Trophoblast cell (in vitro differentiated cells and primary cell): ENCODE results near the gene CD180.

ENCODE experiments used
- DNase-seq, 2 donors: peaks; one replicate each; pipeline ENCODE4 v3.0.0-alpha.2; 2016
- H2AFZ ChIP-seq: 2 replicates; pipeline ENCODE4 v1.6.1; 2013; ENCODE audit warnings: low read length, moderate library complexity, mild to moderate bottlenecking; ENCODE audit not compliant: insufficient read depth, poor library complexity
- H2AK5ac ChIP-seq: 2 replicates; pipeline ENCODE4 v1.6.1; 2013; ENCODE audit warnings: mild to moderate bottlenecking, low read length
- H2BK120ac ChIP-seq: 2 replicates; pipeline ENCODE4 v1.6.1; 2013; ENCODE audit warnings: low read length, mild to moderate bottlenecking, moderate library complexity; ENCODE audit not compliant: insufficient read depth, poor library complexity
- H2BK12ac ChIP-seq: 2 replicates; pipeline ENCODE4 v1.6.1; 2013; ENCODE audit warnings: mild to moderate bottlenecking, low read length, moderate library complexity
- H2BK5ac ChIP-seq: 2 replicates; pipeline ENCODE4 v1.6.1; 2013; ENCODE audit warnings: low read length, low read depth, moderate library complexity, mild to moderate bottlenecking; ENCODE audit not compliant: poor library complexity
- H3K14ac ChIP-seq: 2 replicates; pipeline ENCODE4 v1.6.1; 2013; ENCODE audit warnings: mild to moderate bottlenecking, low read length
- H3K18ac ChIP-seq: 2 replicates; pipeline ENCODE4 v1.6.1; 2013; ENCODE audit warnings: mild to moderate bottlenecking, low read length
- H3K23ac ChIP-seq: 2 replicates; pipeline ENCODE4 v1.6.1; 2013; ENCODE audit warnings: low read length
- H3K27ac ChIP-seq: 2 replicates; pipeline ENCODE4 v1.5.1; 2013; ENCODE audit warnings: low read depth, mild to moderate bottlenecking, inconsistent platforms, low read length, moderate library complexity
- H3K27me3 ChIP-seq: 2 replicates; pipeline ENCODE4 v1.6.1; 2013; ENCODE audit warnings: inconsistent platforms, mild to moderate bottlenecking, low read length, moderate library complexity; ENCODE audit not compliant: insufficient read depth
- H3K36me3 ChIP-seq, 2 experiments: 1 replicate in 1 of 2; 2 replicates in 1 of 2; pipeline ENCODE4 v1.6.1; 2013; ENCODE audit warnings: low read length in 2 of 2, mild to moderate bottlenecking in 2 of 2, moderate library complexity in 1 of 2; ENCODE audit not compliant: insufficient read depth in 2 of 2, control insufficient read depth in 1 of 2
- H3K4ac ChIP-seq: 2 replicates; pipeline ENCODE4 v1.6.1; 2013; ENCODE audit warnings: low read depth, mild to moderate bottlenecking, low read length, moderate library complexity
- H3K4me1 ChIP-seq, 2 experiments: 1 replicate in 1 of 2; 2 replicates in 1 of 2; pipeline ENCODE4 v1.6.1; 2013; ENCODE audit warnings: low read length in 2 of 2, mild to moderate bottlenecking in 2 of 2, moderate library complexity in 1 of 2; ENCODE audit not compliant: insufficient read depth in 2 of 2, control insufficient read depth in 1 of 2
- H3K4me2 ChIP-seq: 2 replicates; pipeline ENCODE4 v1.6.1; 2013; ENCODE audit warnings: inconsistent platforms, mild to moderate bottlenecking, low read length, moderate library complexity
- H3K4me3 ChIP-seq: 2 replicates; pipeline ENCODE4 v1.5.1; 2013; ENCODE audit warnings: mild to moderate bottlenecking, low read depth, low read length, inconsistent platforms
- H3K79me1 ChIP-seq: one replicate; pipeline ENCODE4 v1.6.1; 2013; ENCODE audit warnings: low read length
- H3K79me2 ChIP-seq: 2 replicates; pipeline ENCODE4 v1.6.1; 2013; ENCODE audit warnings: low read length, mild to moderate bottlenecking; ENCODE audit not compliant: control insufficient read depth, insufficient read depth, poor library complexity
- H3K9ac ChIP-seq: 2 replicates; pipeline ENCODE4 v1.6.1; 2013; ENCODE audit warnings: mild to moderate bottlenecking, low read length
- H3K9me3 ChIP-seq: 2 replicates; pipeline ENCODE4 v1.6.1; 2013; ENCODE audit warnings: low read depth, mild to moderate bottlenecking, control low read depth, inconsistent platforms, low read length; ENCODE audit not compliant: insufficient read depth
- H4K12ac ChIP-seq: 2 replicates; pipeline ENCODE4 v1.6.1; 2013; ENCODE audit warnings: low read depth, mild to moderate bottlenecking, low read length, moderate library complexity
- H4K8ac ChIP-seq: 2 replicates; pipeline ENCODE4 v1.6.1; 2013; ENCODE audit warnings: low read depth, mild to moderate bottlenecking, low read length, moderate library complexity
- H4K91ac ChIP-seq: one replicate; pipeline ENCODE4 v1.6.1; 2013; ENCODE audit warnings: low read depth, mild to moderate bottlenecking, low read length, moderate library complexity
- WGBS: extraction: QIAGEN DNeasy Blood & Tissue Kit; methylation state at CpG from one replicate; pipeline ENCODE4 v1.1.7; 2013; ENCODE audit warnings: missing lambda C conversion rate; ENCODE audit not compliant: insufficient read length, insufficient coverage; ENCODE audit errors: extremely low coverage; 5-methylcytosine and 5-hydroxymethylcytosine counted together

The CD180 gene

DNA sequence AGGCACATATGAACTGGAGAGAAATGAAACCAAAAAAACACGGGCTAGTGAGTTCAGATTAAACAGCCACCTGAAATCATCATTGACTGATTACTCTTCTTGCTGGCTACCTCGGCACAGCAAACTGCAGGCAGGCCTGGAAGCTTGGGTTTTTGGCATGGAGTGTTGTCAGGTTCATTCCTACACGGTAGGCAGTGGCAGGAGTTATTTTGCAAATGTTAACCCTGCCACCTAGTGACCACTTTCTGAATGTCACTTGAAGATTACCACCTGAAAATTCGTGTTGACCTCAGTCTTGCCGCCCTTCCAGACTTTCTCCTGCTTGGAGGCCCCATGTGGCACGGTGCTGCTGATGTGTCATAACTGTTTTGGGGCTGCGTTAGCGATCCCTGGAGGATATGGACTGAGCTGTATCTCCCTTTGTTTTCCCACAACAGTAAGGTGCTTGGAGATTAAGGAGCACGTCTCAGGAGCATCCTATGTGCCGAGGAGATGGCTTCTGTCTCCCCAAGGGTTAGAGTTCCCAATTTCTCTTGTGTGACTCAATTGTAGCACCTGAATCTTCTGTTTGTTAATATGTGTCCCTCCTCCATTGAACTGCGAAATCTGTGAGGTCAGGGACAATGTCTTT lies 12.7 kb upstream of the CD180 start:
- Histone ChIP-seq H3K79me1 (no peaks in the 10 kb centered on the region), H2AK5ac (no peak overlapping the region), H3K9me3 (peaks cover 2% of the 10 kb centered on the region), H2BK12ac (no peak overlapping the region), H3K4ac (no peak overlapping the region), H3K79me2 (no peaks in the 10 kb centered on the region), H3K27ac (no peak overlapping the region), H2AFZ (no peak overlapping the region), H4K8ac (no peak overlapping the region), H2BK120ac (no peak overlapping the region), H4K12ac (no peak overlapping the region), H4K91ac (no peak overlapping the region), H3K4me2 (no peak overlapping the region), H3K14ac (no peak overlapping the region), H3K23ac (no peak overlapping the region), H3K9ac (no peak overlapping the region), H2BK5ac (no peak overlapping the region), H3K4me3 (no peak overlapping the region), H3K18ac (no peak overlapping the region), H3K4me1 (peaks cover 2 to 3% of the 10 kb centered on the region in 2 experiments), H3K27me3 (no peaks in the 10 kb centered on the region), H3K36me3 (no peaks in the 10 kb centered on the region)
- peak; percentile 58 to 88 for DNase-seq
- WGBS: no CpG with 5 or more reads among the region's 11 CpGs

GRCh38 chr5:67208403-67208802 lies 11.8 kb upstream of the CD180 start:
- no peaks in the 10 kb centered on the region for H3K36me3 ChIP-seq
- H3K4ac ChIP-seq: no peak overlapping the region
- peak overlapping the region; percentile 29 for H3K18ac ChIP-seq
- H3K9me3 ChIP-seq: peaks cover 2% of the 10 kb centered on the region
- H2BK12ac ChIP-seq: peak overlapping the region; percentile 65
- H4K8ac ChIP-seq: no peak overlapping the region
- H3K27ac ChIP-seq: no peak overlapping the region
- H3K4me1 ChIP-seq: peaks cover 2 to 3% of the 10 kb centered on the region in 2 experiments
- no peak overlapping the region for H2AFZ ChIP-seq
- no peak overlapping the region for H3K9ac ChIP-seq
- no peaks in the 10 kb centered on the region for H3K79me2 ChIP-seq
- no peak overlapping the region for H3K14ac ChIP-seq
- DNase-seq: no peak
- H2BK120ac ChIP-seq: no peak overlapping the region
- H4K12ac ChIP-seq: no peak overlapping the region
- H3K23ac ChIP-seq: no peak overlapping the region
- peak overlapping the region; percentile 52 for H4K91ac ChIP-seq
- 100% methylated on average over 1 of the region's 3 CpGs for WGBS
- peaks cover under 1% of the 10 kb centered on the region for H3K79me1 ChIP-seq
- no peaks in the 10 kb centered on the region for H3K27me3 ChIP-seq
- no peak overlapping the region for H3K4me3 ChIP-seq
- H2BK5ac ChIP-seq: no peak overlapping the region
- H2AK5ac ChIP-seq: no peak overlapping the region
- no peak overlapping the region for H3K4me2 ChIP-seq

DNA sequence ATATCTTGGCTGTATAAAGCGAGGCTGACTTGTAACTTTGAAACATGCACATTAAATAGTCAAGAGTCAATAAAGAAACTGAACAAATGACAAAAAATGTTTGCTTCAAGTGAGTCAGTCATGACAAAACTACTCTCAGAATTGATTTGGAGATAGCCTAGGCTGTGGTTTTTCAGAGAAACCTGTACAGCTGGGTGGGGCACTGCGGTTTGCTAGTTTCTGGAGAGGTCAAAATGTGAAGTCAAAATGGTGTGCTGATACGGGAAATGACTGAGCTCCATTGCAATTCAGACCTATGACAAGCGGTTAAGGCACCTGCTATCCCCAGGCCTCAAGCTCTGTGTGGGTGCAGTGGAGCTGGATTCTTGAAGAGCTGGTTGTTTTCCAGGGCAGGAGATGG lies 10.3 kb upstream of the CD180 start:
- no peaks in the 10 kb centered on the region for H3K36me3 ChIP-seq
- no peak overlapping the region for H2BK120ac ChIP-seq
- H3K27ac ChIP-seq: no peak overlapping the region
- DNase-seq: peak; percentile 83 to 88
- H3K14ac ChIP-seq: no peak overlapping the region
- H2AFZ ChIP-seq: no peak overlapping the region
- WGBS: no CpG with 5 or more reads among the region's 4 CpGs
- no peak overlapping the region for H3K23ac ChIP-seq
- no peak overlapping the region for H3K4me3 ChIP-seq
- H4K91ac ChIP-seq: no peak overlapping the region
- no peak overlapping the region for H2BK5ac ChIP-seq
- H3K18ac ChIP-seq: no peak overlapping the region
- no peak overlapping the region for H2AK5ac ChIP-seq
- peaks cover 2 to 3% of the 10 kb centered on the region in 2 experiments for H3K4me1 ChIP-seq
- H3K9me3 ChIP-seq: peaks cover 2% of the 10 kb centered on the region
- no peaks in the 10 kb centered on the region for H3K79me2 ChIP-seq
- H3K27me3 ChIP-seq: no peaks in the 10 kb centered on the region
- H2BK12ac ChIP-seq: no peak overlapping the region
- H3K4me2 ChIP-seq: no peak overlapping the region
- no peak overlapping the region for H4K8ac ChIP-seq
- peaks cover 2% of the 10 kb centered on the region for H3K79me1 ChIP-seq
- no peak overlapping the region for H4K12ac ChIP-seq
- no peak overlapping the region for H3K9ac ChIP-seq
- H3K4ac ChIP-seq: no peak overlapping the region

- Histone ChIP-seq H3K4me3 (no peak overlapping the region), H2BK12ac (no peak overlapping the region), H2AK5ac (no peak overlapping the region), H4K12ac (no peak overlapping the region), H3K79me2 (no peaks in the 10 kb centered on the region), H3K79me1 (peaks cover 2% of the 10 kb centered on the region), H3K9me3 (peaks cover 2% of the 10 kb centered on the region), H4K91ac (no peak overlapping the region), H3K36me3 (no peaks in the 10 kb centered on the region), H4K8ac (no peak overlapping the region), H2AFZ (no peak overlapping the region), H2BK120ac (no peak overlapping the region), H2BK5ac (no peak overlapping the region), H3K4ac (no peak overlapping the region), H3K27ac (no peak overlapping the region), H3K18ac (no peak overlapping the region), H3K27me3 (no peaks in the 10 kb centered on the region), H3K14ac (no peak overlapping the region), H3K4me2 (no peak overlapping the region), H3K23ac (no peak overlapping the region), H3K4me1 (peaks cover 2 to 3% of the 10 kb centered on the region in 2 experiments), H3K9ac (no peak overlapping the region)
- WGBS: no CpG with 5 or more reads among the region's 2 CpGs
- no peak for DNase-seq
Measured at GRCh38 chr5:67206461-67206860, 9.9 kb upstream of the CD180 start.
